Stimulated activated CD4-positive, alpha-beta T cell treated with anti-CD3 and anti-CD28 coated beads, Interleukin-15, amount 100 ng/mL, for 24 hours (primary cell): ENCODE measurements around the gene CLIC3.
A peak's percentile ranks its signal among the peaks of the same experiment; 100 is the strongest.

Experiments used
- DNase-seq: peaks from one replicate; pipeline ENCODE4 v3.0.0-alpha.2; 2020

Gene CLIC3

GRCh38 chr9:136979769-136980587, 16.4 kb downstream of the CLIC3 start:
- no peak for DNase-seq

- no peak for DNase-seq
Observed at GRCh38 chr9:136978865-136979544, 17.4 kb downstream of the CLIC3 start.

DNA sequence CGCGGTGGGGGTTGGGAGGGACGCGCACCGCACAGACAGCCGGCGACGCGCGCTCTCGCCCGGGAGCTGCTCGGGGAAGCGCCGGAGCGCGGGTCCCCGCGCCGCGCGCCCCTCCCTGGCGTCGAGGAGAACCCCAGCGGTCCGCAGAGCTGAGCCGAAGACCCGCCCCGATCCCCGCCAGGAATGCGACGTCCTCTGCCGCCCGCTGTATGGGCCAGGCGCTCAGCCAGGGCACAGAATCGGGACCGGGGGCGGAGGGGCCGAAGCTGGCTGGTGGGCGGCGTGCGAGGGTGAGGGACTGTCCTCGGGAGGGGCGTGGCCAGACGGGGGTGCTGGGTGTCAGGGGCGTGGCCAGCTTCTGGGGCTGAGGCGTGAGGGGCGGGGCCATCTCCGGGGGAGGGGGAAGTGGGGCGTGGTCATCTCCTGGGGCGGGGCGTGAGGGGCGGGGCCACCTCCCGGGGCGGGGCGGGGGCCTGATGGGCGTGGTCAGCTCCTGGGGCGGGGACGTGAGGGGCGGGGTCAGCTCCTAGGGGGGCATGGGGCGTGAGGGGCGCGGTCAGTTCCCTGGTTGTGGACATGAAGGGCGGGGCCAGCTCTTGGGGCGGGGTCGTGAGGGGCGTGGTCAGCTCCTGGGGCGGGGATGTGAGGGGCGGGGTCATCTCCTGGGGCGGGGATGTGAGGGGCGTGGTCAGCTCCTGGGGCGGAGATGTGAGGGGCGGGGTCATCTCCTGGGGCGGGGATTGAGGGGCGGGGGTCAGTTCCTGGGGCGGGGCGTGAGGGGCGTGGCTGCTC, 18.1 kb downstream of the CLIC3 start:
- peak; percentile 73 for DNase-seq

- DNase-seq, result no peak
Observed at GRCh38 chr9:136977649-136978072, 18.7 kb downstream of the CLIC3 start.

- DNase-seq, result no peak
Observed at GRCh38 chr9:136977223-136977622, 19.1 kb downstream of the CLIC3 start, which contains the start of gene PTGDS. PTGDS (plus strand) TSS chr9:136977504; CDS start chr9:136977579, 75 bp downstream.

GRCh38 chr9:136975644-136976043, 20.7 kb downstream of the CLIC3 start:
- DNase-seq, result peak; percentile 55

GRCh38 chr9:136974817-136975535, 21.4 kb downstream of the CLIC3 start:
- DNase-seq, result no peak

- DNase-seq, result no peak
Observed at GRCh38 chr9:136973618-136974617, 22.4 kb downstream of the CLIC3 start.

DNA sequence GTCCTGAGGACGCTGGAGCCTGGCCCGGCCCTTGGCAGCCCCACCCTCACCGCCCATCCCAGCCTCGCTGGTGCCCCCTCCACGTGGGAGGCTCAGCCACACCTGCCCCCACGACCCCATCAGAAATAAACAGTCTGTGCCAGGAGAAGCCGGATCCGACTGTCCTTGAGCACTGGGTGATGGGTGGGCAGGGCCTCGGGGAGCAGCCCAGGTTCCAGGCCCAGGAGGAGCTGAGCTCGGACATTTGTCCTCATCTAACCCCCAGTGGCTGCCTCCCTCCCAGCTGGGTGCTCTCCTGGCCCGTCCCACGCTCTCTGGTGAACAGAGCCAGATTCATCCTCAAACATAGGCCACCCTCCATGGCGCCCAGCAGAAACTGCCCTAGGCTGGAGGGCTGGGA, 23.6 kb downstream of the CLIC3 start:
- no peak for DNase-seq

- DNase-seq, result no peak
Observed at GRCh38 chr9:136972335-136972734, 24.0 kb downstream of the CLIC3 start.

GRCh38 chr9:136971746-136972145, 24.6 kb downstream of the CLIC3 start:
- no peak for DNase-seq

DNA sequence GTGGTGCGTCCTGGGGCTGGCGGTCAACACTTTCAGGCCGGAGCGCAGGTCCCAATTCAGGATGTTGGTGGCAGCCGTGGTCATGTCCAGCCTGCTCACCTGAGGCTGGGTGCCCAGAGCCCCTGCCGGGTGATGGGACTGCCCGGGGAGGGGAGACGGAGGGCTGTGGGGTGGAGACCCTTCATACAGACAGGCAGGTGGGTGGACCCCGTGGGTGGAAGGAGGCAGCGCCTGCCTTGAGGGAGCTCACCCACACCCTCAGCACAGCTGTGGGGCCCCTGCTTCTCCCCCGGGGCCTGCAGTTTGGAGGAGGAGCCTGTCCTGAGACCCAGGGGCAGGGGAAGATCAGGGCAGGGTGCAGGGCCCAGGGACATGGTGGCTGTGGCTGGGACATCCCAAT, 26.0 kb downstream of the CLIC3 start:
- no peak for DNase-seq

GRCh38 chr9:136969774-136970173, 26.6 kb downstream of the CLIC3 start:
- no peak for DNase-seq

DNA sequence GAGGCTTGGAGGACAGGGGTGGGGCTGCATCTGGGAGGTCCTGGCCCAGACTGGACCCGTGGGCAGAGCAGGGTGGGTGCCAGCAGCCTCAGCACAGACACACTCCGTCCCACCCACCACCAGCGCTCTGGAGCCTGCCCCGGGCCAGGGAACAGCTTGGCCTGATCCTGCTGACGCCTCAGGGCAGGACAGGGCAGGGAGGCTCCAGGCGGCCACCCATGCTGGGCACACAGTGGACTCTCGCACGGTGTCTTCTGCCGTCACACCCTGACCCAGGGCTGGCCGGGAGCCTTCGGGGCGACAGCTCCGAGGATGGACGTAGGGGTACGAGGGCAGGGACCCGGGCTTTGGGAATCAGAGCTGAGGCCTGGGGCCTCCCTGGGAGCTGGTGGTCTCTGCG, 27.2 kb downstream of the CLIC3 start:
- DNase-seq, result no peak

- DNase-seq, result no peak
Observed at GRCh38 chr9:136968333-136969127, 27.8 kb downstream of the CLIC3 start.

- no peak for DNase-seq
Observed at GRCh38 chr9:136965771-136966484, 30.4 kb downstream of the CLIC3 start.

DNA sequence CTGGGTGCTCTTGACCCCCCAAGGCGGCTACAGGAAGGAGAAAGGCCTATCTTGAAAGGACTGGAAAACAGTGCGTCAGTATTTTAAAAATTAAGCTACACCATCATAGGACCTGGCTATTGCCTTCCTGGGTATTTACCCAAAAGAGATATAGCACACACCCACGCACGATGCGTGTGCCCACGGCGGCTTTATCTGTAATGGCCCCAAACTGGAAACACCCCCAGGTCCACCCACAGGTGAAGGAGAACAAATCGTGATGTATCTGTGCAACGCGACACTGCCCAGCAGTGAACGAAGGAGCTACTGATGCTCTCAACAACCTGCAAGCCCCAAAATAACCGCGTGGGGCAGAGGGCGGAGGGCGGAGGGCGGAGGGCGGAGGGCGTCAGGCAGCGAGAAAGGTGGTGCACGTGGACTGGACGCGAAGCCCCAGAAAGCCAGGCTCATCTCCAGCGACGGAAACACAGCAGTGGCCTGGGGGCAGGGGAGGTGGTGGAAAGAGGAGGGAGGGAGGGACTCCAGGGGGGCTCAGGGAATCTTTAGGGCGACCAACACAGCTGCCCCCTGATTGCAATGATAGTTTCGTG, 31.4 kb downstream of the CLIC3 start:
- no peak for DNase-seq

- DNase-seq, result no peak
Observed at GRCh38 chr9:136964171-136964689, 32.1 kb downstream of the CLIC3 start.

- DNase-seq, result no peak
Observed at GRCh38 chr9:136963751-136964150, 32.6 kb downstream of the CLIC3 start.
